Effector memory CD8-positive, alpha-beta T cell (primary cell): ENCODE data around the gene XXYLT1.
A peak's percentile ranks its signal among the peaks of the same experiment; 100 is the strongest.

ENCODE experiments used
- ATAC-seq: fragments of 150-1000 bp; cut with Tn5 transposase; replicated peaks from 2 replicates; pipeline ENCODE4 v1.10.0; 2021; ENCODE audit warnings: mild to moderate bottlenecking, moderate library complexity
- DNase-seq, 3 experiments: peaks; one replicate each; pipeline ENCODE4 v3.0.0; 2021
- H3K27ac Mint-ChIP-seq, 2 donors: one replicate each; pipeline ENCODE4 v1.8.0; 2022; ENCODE audit warnings: mild to moderate bottlenecking in 2 of 2, mixed read lengths in 2 of 2, moderate library complexity in 2 of 2
- H3K27me3 Mint-ChIP-seq, 2 donors: one replicate each; pipeline ENCODE4 v1.8.0; 2022; ENCODE audit warnings: mixed read lengths in 2 of 2
- H3K36me3 Mint-ChIP-seq: one replicate; pipeline ENCODE4 v1.8.0; 2022; ENCODE audit warnings: mild to moderate bottlenecking, moderate library complexity, mixed read lengths; ENCODE audit not compliant: insufficient read depth
- H3K4me1 Mint-ChIP-seq, 2 donors: one replicate each; pipeline ENCODE4 v1.8.0; 2022; ENCODE audit warnings: low read depth in 2 of 2, mixed read lengths in 2 of 2
- H3K4me3 Mint-ChIP-seq, 2 donors: one replicate each; pipeline ENCODE4 v1.8.0; 2022; ENCODE audit warnings: mild to moderate bottlenecking in 2 of 2, mixed read lengths in 2 of 2, moderate library complexity in 2 of 2
- H3K9me3 Mint-ChIP-seq, 2 donors: one replicate each; pipeline ENCODE4 v1.8.0; 2022; ENCODE audit warnings: mixed read lengths in 2 of 2

XXYLT1 gene

DNA sequence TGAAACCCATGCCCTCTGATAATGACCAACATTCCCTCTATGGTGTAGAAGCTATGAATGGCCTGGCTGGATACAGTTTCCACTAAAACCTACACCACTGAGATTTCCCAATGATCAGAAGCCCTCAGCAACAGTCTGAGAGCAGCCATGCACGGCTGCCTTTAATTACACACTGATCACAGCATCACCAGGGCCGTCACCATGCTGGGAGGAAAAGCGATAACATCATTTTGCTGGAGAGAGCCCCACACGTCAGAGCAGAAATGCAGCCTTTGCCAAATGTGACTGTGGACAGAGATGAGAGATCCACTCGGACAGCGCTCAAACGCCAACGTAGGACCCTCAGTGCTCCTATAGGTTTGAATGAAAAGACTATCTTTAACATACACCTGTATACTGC is 135.0 kb downstream of the XXYLT1 start:
- no peak overlapping the region for H3K27ac Mint-ChIP-seq
- H3K4me1 Mint-ChIP-seq = peaks cover 3 to 9% of the 10 kb centered on the region in 2 donors
- H3K9me3 Mint-ChIP-seq = peaks cover 2 to 8% of the 10 kb centered on the region in 2 donors
- no peak overlapping the region for H3K4me3 Mint-ChIP-seq
- peaks cover 4% of the 10 kb centered on the region for H3K36me3 Mint-ChIP-seq
- ATAC-seq (no peak), DNase-seq (no peak)
- no peaks in the 10 kb centered on the region for H3K27me3 Mint-ChIP-seq

DNA sequence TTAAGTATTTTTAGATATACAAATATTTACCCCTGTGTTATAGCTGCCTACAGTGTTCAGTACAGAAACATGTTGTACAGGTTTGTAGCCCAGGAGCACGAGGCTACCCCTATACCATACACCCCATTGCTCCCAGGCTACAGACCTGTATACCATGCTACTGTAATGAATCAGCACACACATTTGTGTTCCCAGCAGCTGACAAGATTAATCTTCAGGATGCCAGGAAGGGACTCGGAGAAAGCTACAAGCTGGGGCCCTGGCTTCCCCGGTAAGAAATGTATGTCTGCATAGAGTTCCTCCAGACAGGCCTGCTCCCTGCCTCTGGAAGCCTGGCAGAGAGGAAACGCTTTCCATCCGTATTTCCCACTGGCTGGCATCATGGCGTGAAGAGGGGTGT is 136.5 kb downstream of the XXYLT1 start:
- ATAC-seq = no peak
- Mint-ChIP-seq H3K27me3 (no peaks in the 10 kb centered on the region), H3K9me3 (no peaks in the 10 kb centered on the region), H3K27ac (peak overlapping the region in 1 of 2 donors; percentile 27), H3K4me1 (peaks cover 5 to 18% of the 10 kb centered on the region in 2 donors), H3K36me3 (peaks cover 4% of the 10 kb centered on the region), H3K4me3 (no peak overlapping the region)
- no peak for DNase-seq

DNA sequence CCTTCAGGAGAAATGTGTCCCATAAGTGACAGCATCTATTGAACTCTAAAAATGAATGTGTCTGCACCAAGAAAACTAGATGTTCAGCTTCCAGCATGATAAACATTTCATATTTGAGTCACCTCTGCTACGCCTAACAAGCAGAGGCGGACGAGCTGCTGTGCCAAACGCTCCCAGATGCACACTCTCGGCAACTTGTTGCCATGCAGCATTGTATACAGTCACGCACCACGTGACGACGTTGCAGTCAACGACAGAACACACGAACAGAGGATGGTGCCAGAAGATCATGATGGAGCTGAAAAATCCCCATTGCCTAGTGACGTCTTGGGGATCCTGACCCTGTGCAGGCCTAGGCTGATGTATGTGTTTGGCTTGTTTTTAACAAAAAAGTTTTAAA is 137.5 kb downstream of the XXYLT1 start:
- ATAC-seq (peak; percentile 80), DNase-seq (peak in 1 of 3 experiments; percentile 9)
- Mint-ChIP-seq H3K4me1 (peaks cover 13 to 24% of the 10 kb centered on the region in 2 donors), H3K9me3 (no peaks in the 10 kb centered on the region), H3K36me3 (peaks cover 4% of the 10 kb centered on the region), H3K4me3 (no peak overlapping the region), H3K27ac (peak overlapping the region; percentile 64 to 74), H3K27me3 (no peaks in the 10 kb centered on the region)

DNA sequence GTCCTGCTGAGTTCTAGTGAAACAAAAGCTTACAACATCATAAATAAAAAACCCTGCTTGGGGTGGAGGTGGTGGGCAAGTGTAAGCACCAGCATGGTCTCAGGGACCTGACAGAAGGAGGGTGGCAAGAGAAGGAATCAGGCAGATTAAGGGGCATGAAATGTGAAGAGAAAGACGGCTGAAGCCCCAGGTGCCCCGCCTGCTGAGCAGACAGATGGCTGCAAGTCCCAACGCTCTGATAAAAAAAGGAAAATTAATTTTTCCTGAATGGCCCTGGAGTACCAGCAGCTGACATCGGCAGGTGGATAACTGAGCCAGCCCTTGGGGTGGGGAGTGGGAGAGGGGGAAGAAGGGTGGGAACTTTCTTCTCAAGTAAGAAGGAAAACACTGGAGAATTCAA is 137.9 kb downstream of the XXYLT1 start:
- DNase-seq (no peak), ATAC-seq (no peak)
- no peaks in the 10 kb centered on the region for H3K27me3 Mint-ChIP-seq
- peaks cover 18 to 28% of the 10 kb centered on the region in 2 donors for H3K4me1 Mint-ChIP-seq
- H3K27ac Mint-ChIP-seq = peak overlapping the region; percentile 64 to 74
- peaks cover 4% of the 10 kb centered on the region for H3K36me3 Mint-ChIP-seq
- H3K9me3 Mint-ChIP-seq = no peaks in the 10 kb centered on the region
- no peak overlapping the region for H3K4me3 Mint-ChIP-seq

DNA sequence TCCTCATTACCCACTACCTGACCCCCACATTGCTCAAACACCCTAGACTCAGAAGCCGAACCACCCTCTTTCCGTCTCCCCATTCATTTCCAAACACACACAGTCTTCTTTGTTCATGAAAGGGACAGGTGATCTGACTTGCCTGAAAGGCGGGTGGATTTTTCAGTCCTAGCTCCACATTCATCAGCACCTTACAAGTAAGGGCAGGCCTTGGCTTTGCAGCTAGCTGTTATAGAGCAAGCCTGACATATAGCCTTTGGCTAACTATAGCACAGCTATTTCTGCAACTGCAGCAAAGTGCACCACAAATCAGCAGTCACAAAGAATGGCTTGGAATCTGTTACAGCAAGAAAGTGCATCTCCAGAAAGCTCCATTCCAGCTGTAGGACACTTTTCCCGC is 139.8 kb downstream of the XXYLT1 start:
- DNase-seq (no peak), ATAC-seq (no peak)
- no peaks in the 10 kb centered on the region for H3K27me3 Mint-ChIP-seq
- H3K9me3 Mint-ChIP-seq = no peaks in the 10 kb centered on the region
- no peak overlapping the region for H3K4me3 Mint-ChIP-seq
- peaks cover 4% of the 10 kb centered on the region for H3K36me3 Mint-ChIP-seq
- H3K4me1 Mint-ChIP-seq = peaks cover 18 to 28% of the 10 kb centered on the region in 2 donors
- H3K27ac Mint-ChIP-seq = no peak overlapping the region

DNA sequence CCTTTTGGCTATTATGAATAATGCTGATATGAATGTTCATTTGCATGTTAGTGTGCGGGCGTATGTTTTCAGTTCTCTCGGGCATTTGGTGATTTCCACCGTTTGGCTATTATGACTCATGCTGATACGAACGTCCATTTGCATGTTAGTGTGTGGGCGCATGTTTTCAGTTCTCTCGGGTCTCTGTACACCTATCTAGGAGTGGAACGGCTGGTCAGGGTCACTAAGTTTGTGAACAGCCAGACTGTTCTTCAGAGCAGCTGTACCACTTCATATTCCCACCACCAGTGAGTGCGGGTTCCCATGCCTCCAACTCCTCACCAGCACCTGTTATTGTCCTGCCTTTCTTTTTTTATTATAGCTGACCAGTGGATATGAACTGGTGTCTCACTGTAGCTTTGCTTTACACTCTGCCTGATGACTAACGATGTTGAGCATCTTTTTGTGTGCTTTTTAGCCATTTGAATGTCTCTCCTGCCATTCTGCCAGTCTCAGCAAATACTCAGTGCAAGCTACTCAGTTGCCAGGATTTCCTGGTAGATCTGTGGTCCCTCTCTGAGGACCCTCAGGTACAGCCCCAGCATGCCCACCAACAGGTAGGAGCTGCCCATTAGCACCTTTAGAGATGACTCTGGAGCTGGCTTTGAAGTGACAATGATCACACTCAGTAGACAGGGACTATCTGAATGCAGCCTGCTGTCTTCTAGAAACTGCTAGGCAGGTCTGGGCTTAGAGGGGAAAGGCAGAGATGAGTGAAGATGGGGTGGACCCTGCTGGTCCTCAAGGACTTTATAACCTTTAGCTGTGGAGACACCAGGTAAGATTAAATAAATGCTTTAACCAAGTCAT is 141.1 kb downstream of the XXYLT1 start:
- peak overlapping the region; percentile 37 to 55 for H3K4me3 Mint-ChIP-seq
- DNase-seq = no peak
- H3K9me3 Mint-ChIP-seq = no peaks in the 10 kb centered on the region
- H3K36me3 Mint-ChIP-seq = peaks cover under 1% of the 10 kb centered on the region
- H3K27ac Mint-ChIP-seq = peak overlapping the region; percentile 22 to 65
- H3K4me1 Mint-ChIP-seq = peaks cover 18 to 28% of the 10 kb centered on the region in 2 donors
- no peaks in the 10 kb centered on the region for H3K27me3 Mint-ChIP-seq
- peak; percentile 33 for ATAC-seq

DNA sequence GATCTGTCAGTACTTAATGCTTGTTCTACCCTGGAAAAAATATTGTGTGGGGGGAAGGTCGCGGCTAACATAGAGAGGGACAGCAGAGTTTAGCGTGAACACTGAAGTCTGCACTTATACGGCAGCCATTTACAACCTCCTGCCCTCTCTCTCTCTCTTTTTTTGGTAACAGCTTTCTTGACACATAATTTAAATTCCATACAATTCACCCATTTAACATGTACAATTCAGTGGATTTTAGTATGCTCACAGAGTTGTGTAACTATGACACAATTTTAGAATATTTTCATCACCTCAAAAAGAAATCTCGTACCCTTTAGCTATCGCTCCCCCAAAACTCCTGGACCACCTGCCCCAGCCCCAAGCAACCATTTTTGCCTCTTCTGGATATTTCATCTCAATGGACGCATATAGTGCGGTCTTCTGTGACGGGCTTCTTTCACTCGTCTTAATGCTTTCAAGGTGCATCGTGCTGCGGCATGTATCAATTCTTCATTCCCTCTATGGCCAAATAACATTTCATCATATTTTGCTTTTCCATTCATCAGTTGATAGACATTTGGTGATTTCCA is 141.8 kb downstream of the XXYLT1 start:
- Mint-ChIP-seq H3K27ac (peak overlapping the region; percentile 22 to 65), H3K9me3 (no peaks in the 10 kb centered on the region), H3K27me3 (no peaks in the 10 kb centered on the region), H3K36me3 (no peaks in the 10 kb centered on the region), H3K4me1 (peaks cover 18 to 28% of the 10 kb centered on the region in 2 donors), H3K4me3 (peak overlapping the region; percentile 37 to 55)
- ATAC-seq = no peak
- no peak for DNase-seq

DNA sequence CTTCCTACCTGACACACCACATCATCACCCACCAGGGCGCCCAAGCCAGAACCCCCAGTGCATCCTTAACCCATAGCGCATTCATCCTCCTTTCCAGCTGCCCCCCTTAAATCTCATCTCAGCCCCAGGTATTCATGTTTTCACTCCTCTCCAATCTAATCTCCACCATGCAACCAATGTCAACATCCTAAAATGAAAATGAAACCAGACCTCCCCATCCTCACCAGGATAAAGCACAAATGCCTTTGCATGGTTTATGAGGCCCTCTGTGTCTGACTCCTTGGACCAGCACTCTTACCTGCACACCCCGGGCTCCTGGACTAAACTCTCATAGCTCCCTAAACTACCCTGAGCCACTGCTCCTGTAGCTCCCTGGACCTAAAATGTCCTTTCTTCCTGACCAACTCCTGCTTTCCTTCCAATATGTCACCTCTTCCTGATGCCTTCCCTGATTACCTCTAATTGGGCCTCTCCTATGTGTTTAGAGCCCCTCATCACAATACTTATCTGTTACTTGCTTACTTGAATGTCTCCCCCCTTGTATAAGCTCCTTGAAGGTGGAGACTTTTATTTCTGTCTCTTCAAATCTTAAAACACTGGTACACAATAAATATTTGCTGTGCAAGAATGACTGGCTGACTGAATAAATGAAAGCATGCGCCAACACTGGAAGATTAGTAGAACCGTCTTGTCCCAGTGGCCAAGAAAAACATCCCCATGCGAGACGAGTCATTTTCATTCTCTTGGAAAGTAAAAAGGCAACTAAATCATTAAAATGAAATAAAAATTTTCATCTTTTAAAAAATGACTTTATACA is 142.5 kb downstream of the XXYLT1 start:
- H3K27me3 Mint-ChIP-seq = no peaks in the 10 kb centered on the region
- peak overlapping the region in 1 of 2 donors; percentile 55 for H3K4me3 Mint-ChIP-seq
- no peaks in the 10 kb centered on the region for H3K9me3 Mint-ChIP-seq
- ATAC-seq (no peak), DNase-seq (no peak)
- H3K27ac Mint-ChIP-seq = peak overlapping the region; percentile 6 to 22
- H3K36me3 Mint-ChIP-seq = no peaks in the 10 kb centered on the region
- H3K4me1 Mint-ChIP-seq = peaks cover 17 to 27% of the 10 kb centered on the region in 2 donors

DNA sequence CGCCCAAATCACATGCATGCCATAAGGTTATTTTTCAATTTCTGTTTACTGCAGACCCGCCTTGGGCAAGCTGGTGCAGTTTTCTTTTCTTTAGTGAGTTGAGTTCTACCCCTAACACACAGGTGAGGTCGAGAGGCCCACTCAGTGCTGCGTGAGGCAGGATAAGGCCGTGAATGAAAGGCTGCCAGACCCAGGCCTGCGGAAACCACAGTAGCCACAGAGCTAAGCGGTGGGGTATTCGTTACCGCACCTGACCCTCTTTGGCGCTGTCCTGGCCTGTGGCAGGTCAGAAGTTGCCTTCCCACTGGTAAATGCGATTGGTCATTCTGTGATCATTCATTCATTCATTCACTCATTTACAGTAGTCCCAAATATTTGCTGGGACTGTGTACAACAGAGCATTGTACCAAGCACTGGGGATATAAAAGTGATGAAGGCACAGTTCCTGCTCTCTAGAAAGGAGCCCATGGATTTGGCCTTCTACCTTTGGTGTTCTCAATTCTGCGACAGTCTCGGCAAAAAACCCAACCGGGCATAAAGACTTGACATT is 144.8 kb downstream of the XXYLT1 start:
- no peaks in the 10 kb centered on the region for H3K36me3 Mint-ChIP-seq
- H3K4me1 Mint-ChIP-seq = peaks cover 16 to 21% of the 10 kb centered on the region in 2 donors
- no peak for DNase-seq
- H3K27ac Mint-ChIP-seq = peak overlapping the region in 1 of 2 donors; percentile 49
- ATAC-seq = no peak
- no peaks in the 10 kb centered on the region for H3K9me3 Mint-ChIP-seq
- H3K27me3 Mint-ChIP-seq = no peaks in the 10 kb centered on the region
- no peak overlapping the region for H3K4me3 Mint-ChIP-seq

DNA sequence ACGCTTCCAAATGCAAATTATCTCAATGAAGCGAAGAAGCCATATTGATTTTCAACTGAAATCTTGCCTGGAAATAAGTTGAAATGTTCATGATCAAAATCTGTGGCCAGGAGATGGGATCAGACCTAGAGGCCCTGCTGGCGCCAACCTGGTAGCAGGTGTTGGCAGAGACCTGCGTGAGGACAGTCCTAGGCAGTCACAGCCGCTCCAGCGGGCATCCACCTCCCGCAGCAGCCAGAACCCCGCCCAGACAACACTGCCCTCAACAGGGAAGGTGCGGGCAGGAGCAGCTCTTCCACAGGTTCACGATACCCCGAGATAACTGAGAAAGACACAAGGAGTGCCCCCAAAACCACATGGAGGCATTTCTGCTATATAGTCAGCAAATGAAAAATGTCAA is 145.3 kb downstream of the XXYLT1 start:
- no peaks in the 10 kb centered on the region for H3K36me3 Mint-ChIP-seq
- H3K4me3 Mint-ChIP-seq = no peak overlapping the region
- H3K9me3 Mint-ChIP-seq = no peaks in the 10 kb centered on the region
- H3K27ac Mint-ChIP-seq = no peak overlapping the region
- peaks cover 16 to 19% of the 10 kb centered on the region in 2 donors for H3K4me1 Mint-ChIP-seq
- DNase-seq = no peak
- ATAC-seq = no peak
- H3K27me3 Mint-ChIP-seq = no peaks in the 10 kb centered on the region

DNA sequence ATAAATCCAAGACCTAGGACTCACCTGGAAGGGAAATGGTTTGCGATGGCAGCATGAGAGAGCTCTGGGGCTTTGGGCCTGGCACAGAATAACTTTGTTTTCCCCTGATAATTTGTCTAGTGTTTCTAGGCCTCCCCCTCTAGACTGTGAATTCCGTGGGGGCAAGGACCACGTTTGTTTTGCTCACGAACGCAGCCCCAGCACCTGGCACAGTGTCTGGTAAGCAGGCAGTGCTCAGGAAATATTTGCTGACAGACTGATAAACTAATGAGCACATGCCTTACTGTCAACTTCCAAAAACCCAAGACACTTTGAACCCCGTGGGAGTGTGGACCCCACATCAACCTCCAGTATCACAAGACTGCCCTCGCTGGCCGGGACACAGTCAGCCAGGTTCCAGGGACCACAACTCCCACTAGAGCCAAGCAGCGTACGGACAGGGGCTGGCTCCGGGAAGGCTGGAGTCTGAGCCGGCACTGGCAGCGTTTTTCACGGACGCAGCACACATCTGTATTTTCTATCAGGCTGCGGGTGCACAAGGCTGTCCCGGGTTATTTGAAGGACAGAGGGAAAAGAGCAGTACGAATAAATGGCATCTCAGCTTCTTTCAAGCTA is 146.5 kb downstream of the XXYLT1 start:
- H3K36me3 Mint-ChIP-seq = no peaks in the 10 kb centered on the region
- DNase-seq = no peak
- no peaks in the 10 kb centered on the region for H3K9me3 Mint-ChIP-seq
- H3K4me1 Mint-ChIP-seq = peaks cover 10 to 14% of the 10 kb centered on the region in 2 donors
- H3K4me3 Mint-ChIP-seq = no peak overlapping the region
- H3K27ac Mint-ChIP-seq = no peak overlapping the region
- H3K27me3 Mint-ChIP-seq = no peaks in the 10 kb centered on the region
- ATAC-seq = no peak

DNA sequence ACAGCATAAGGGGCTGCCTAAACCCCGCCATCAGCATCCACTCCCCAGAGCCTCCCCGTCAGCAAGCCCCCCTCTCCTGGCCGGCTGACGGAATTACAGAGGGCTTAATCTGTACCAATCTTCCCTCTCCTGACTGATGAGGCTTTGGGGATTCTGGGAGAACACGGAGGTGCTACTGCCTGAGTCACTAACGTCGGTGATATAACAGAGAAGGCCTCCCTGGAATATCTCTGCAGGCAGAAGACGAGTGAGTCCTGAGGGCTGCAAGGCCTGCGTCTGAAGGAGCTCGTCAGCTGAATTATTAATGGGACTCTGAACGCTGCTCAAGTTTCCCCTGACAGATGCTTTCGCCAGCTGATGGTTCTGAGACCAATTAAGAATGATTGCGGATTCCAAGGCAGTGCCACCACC is 147.7 kb downstream of the XXYLT1 start:
- no peaks in the 10 kb centered on the region for H3K9me3 Mint-ChIP-seq
- no peak for DNase-seq
- no peak overlapping the region for H3K27ac Mint-ChIP-seq
- no peaks in the 10 kb centered on the region for H3K27me3 Mint-ChIP-seq
- H3K4me1 Mint-ChIP-seq = peaks cover 2 to 3% of the 10 kb centered on the region in 2 donors
- no peaks in the 10 kb centered on the region for H3K36me3 Mint-ChIP-seq
- H3K4me3 Mint-ChIP-seq = no peak overlapping the region
- ATAC-seq = no peak

DNA sequence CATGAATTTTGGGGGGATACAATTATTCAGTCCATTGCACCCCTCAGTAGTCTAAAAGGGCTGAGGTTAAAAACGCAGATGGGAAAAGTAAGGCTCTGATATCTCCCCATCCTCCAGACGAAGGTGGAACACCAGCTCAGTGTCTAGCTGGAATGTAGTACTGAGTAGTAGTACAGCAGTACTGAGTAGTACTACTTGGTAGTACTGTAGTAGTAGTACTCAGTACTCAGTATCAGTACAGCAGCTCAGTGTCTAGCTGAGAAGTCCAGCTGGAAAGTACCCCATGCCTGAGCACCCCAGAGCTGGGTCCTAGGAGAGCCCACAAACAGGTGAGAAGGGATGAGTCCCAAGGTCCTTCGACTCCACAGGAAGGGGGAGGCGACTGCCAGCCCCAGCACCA is 148.7 kb downstream of the XXYLT1 start:
- H3K27ac Mint-ChIP-seq = peak overlapping the region in 1 of 2 donors; percentile 22
- no peaks in the 10 kb centered on the region for H3K27me3 Mint-ChIP-seq
- no peaks in the 10 kb centered on the region for H3K9me3 Mint-ChIP-seq
- no peak for DNase-seq
- H3K4me3 Mint-ChIP-seq = no peak overlapping the region
- peaks cover 0 to 3% of the 10 kb centered on the region in 2 donors for H3K4me1 Mint-ChIP-seq
- ATAC-seq = no peak
- H3K36me3 Mint-ChIP-seq = no peaks in the 10 kb centered on the region
